GM10266 (cell line): ENCODE measurements around the gene INPP4B.

Experiments used
- DNase-seq: peaks from one replicate; pipeline ENCODE4 v3.0.0; 2012; ENCODE audit errors: extremely low spot score
- TF ChIP-seq, protein P1 (sequence below): IDR thresholded peaks from 2 replicates; pipeline ENCODE4 v1.5.1; 2012; ENCODE audit warnings: mild to moderate bottlenecking, low read depth; ENCODE audit not compliant: control insufficient read depth, insufficient read depth; ENCODE audit errors: missing control alignments

Gene INPP4B

DNA sequence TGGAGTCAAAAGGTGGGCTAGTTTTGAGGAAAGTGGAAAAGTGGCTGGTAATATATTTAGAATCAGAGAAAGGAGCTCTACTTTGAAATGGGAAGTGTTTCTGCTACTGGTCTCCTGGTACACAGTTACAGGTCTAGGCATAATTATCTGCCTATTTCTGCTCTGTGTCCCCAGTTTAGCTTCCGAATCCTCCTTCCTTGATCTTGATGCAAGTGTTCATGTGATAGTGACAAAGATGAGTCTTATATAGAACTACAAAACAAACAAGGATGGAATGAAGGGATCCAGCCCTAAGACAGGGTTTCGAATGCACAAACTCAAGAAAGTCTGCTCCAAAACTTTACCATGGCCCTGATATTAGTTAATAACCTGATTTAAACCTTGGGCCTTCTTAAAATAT, 580.2 kb downstream of the INPP4B start:
- DNase-seq: no peak
- TF ChIP-seq, protein P1, sequence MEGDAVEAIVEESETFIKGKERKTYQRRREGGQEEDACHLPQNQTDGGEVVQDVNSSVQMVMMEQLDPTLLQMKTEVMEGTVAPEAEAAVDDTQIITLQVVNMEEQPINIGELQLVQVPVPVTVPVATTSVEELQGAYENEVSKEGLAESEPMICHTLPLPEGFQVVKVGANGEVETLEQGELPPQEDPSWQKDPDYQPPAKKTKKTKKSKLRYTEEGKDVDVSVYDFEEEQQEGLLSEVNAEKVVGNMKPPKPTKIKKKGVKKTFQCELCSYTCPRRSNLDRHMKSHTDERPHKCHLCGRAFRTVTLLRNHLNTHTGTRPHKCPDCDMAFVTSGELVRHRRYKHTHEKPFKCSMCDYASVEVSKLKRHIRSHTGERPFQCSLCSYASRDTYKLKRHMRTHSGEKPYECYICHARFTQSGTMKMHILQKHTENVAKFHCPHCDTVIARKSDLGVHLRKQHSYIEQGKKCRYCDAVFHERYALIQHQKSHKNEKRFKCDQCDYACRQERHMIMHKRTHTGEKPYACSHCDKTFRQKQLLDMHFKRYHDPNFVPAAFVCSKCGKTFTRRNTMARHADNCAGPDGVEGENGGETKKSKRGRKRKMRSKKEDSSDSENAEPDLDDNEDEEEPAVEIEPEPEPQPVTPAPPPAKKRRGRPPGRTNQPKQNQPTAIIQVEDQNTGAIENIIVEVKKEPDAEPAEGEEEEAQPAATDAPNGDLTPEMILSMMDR: no peak

DNA sequence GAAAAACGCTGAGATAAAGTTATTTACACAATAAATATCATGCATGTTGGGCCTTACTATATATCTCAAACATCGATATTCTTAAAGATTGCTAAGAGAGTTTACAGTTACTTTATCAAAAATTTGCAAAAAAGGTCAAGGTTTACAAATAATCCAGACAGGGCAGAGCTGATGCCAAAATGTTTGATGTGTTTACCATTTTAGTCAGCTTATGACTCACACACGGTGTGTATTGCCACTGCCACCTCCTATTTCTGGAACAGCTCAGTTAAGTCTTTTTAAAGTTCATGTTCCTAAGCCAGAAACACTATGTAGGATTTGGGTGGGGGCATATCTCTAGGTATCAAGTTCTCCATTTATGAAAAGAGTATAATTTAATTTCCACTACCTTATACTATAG, 580.6 kb downstream of the INPP4B start:
- TF ChIP-seq, protein P1: no peak
- DNase-seq: no peak

DNA sequence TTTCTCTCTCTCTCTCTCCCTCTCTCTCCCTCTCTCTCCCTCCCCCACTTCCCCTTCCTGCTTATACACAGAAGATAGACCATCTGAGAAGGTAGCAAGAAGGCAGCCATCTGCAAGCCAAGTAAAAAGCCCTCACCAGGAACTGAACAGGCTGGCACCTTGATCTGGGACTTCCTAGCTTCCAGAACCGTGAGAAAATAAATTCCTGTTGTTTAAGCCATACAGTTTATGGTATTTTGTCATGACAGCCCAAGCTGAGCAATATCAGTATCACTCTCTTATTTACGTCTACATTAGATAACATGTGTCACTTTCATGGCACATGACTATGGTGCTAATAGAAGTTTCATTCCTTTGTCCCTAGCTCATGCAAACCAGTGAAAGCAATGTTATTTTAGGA, 581.1 kb downstream of the INPP4B start:
- TF ChIP-seq, protein P1: no peak

DNA sequence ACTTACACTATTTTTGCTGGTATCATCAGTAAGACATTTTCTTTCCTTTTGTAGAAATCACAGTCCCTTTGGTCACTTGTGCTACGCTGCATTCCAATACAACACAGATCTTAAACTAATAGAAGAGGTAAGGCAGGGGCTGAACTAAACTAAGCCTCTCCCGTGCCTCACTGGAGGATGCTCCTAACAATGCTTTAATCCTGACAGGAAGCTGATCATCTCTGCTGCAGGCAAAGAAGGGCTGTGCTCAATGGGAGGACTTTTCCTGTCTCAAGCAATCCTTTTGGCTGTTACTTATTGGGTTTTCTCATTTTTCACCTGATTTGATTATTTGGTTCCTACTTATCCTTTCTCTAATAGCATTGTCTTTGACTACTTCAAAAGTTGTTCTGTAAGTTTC, 583.1 kb downstream of the INPP4B start:
- TF ChIP-seq, protein P1: no peak
- no peak for DNase-seq

More for the DNA sequence above, 581.1 kb downstream of the INPP4B start:
- no peak for DNase-seq

DNA sequence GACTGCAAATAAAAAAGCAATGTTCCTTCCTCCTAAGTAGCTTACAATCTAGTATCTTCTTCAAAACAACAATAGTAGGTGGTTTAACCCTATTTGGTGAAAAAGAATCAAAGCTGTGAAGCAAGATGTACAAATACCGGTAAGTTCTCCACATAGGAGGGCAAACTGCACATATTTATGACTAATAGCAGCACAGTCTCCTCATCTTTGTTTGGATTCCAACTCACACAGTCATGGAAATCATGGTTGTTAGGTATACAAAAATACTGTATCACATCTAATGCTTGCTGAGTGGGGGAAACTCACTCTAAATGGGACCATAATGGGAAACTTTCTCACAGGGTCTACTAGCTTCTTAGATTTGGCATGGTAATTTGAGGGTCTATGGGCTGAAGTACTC, 597.2 kb downstream of the INPP4B start:
- DNase-seq: no peak
- TF ChIP-seq, protein P1: no peak

- TF ChIP-seq, protein P1: no peak
- no peak for DNase-seq
These were observed 602.8 kb downstream of the INPP4B start for GRCh38 chr4:142243255-142243654.

- TF ChIP-seq, protein P1: no peak
These were observed 603.9 kb downstream of the INPP4B start for GRCh38 chr4:142242156-142242555.

More at GRCh38 chr4:142242156-142242555, 603.9 kb downstream of the INPP4B start:
- DNase-seq: no peak
